GM10847 (cell line): ENCODE results near the gene CYP3A5.

Experiments
- POLR2A ChIP-seq: IDR thresholded peaks from 2 replicates; pipeline ENCODE4 v1.6.1; 2011; ENCODE audit not compliant: insufficient read length; ENCODE audit errors: extremely low read depth

CYP3A5 gene

GRCh38 chr7:99679400-99680191 is at the start of gene CYP3A5:
TSS of gene CYP3A5 (minus strand) at chr7:99679996. CDS start at chr7:99679896, 100 bp downstream.
- no peak for TF ChIP-seq POLR2A

- no peak for TF ChIP-seq POLR2A
Measured at GRCh38 chr7:99728615-99729014, 48.8 kb upstream of the CYP3A5 start.

- TF ChIP-seq POLR2A, result no peak
Measured at GRCh38 chr7:99720800-99721595, 41.2 kb upstream of the CYP3A5 start.

GRCh38 chr7:99719996-99720769 is 40.4 kb upstream of the CYP3A5 start:
- no peak for TF ChIP-seq POLR2A

- no peak for TF ChIP-seq POLR2A
Measured at GRCh38 chr7:99713995-99714570, 34.3 kb upstream of the CYP3A5 start.

- TF ChIP-seq POLR2A, result no peak
Measured at GRCh38 chr7:99709838-99710578, 30.2 kb upstream of the CYP3A5 start.

- TF ChIP-seq POLR2A, result no peak
Measured at GRCh38 chr7:99709260-99709659, 29.5 kb upstream of the CYP3A5 start.

GRCh38 chr7:99707096-99707495 is 27.3 kb upstream of the CYP3A5 start:
- no peak for TF ChIP-seq POLR2A

GRCh38 chr7:99699946-99700345 is 20.1 kb upstream of the CYP3A5 start:
- TF ChIP-seq POLR2A, result no peak

- no peak for TF ChIP-seq POLR2A
Measured at GRCh38 chr7:99694912-99695304, 15.1 kb upstream of the CYP3A5 start.

- no peak for TF ChIP-seq POLR2A
Measured at GRCh38 chr7:99694201-99694911, 14.6 kb upstream of the CYP3A5 start.

GRCh38 chr7:99693427-99694200 is 13.8 kb upstream of the CYP3A5 start:
- no peak for TF ChIP-seq POLR2A

- no peak for TF ChIP-seq POLR2A
Measured at GRCh38 chr7:99693100-99693426, 13.3 kb upstream of the CYP3A5 start.
